ENCODE measurements around the gene CFAP74.

GRCh38 chr1:2001773-2002411, 1.7 kb downstream of the CFAP74 start:
- TF ChIP-seq CTCF (IDR thresholded peaks at IDR 0.05) = no peak
- no peak for TF ChIP-seq POLR2A (IDR thresholded peaks at IDR 0.05)

Data from Peyer's patch (tissue), 4 donors.